Neuronal stem cell (in vitro differentiated cells): ENCODE measurements around the gene NAALADL2.

Source experiments
- DNase-seq: peaks from one replicate; pipeline ENCODE4 v3.0.0-alpha.2; 2013; ENCODE audit warnings: low spot score
- H2AFZ ChIP-seq: one replicate; pipeline ENCODE4 v1.6.1; 2013; ENCODE audit warnings: mild to moderate bottlenecking, low read length, inconsistent platforms
- H2AK5ac ChIP-seq: 2 replicates; pipeline ENCODE4 v1.6.1; 2013; ENCODE audit warnings: low read depth, mild to moderate bottlenecking, inconsistent platforms, low read length, moderate library complexity, mixed read lengths
- H2BK120ac ChIP-seq: 2 replicates; pipeline ENCODE4 v1.6.1; 2013; ENCODE audit warnings: low read depth, mild to moderate bottlenecking, inconsistent platforms, low read length, moderate library complexity, mixed read lengths
- H2BK12ac ChIP-seq: one replicate; pipeline ENCODE4 v1.6.1; 2013; ENCODE audit warnings: low read length, inconsistent platforms
- H2BK15ac ChIP-seq: 2 replicates; pipeline ENCODE4 v1.6.1; 2013; ENCODE audit warnings: mild to moderate bottlenecking, low read length, inconsistent platforms, mixed read lengths
- H2BK5ac ChIP-seq: one replicate; pipeline ENCODE4 v1.6.1; 2013; ENCODE audit warnings: inconsistent platforms, mild to moderate bottlenecking, low read length, moderate library complexity
- H3K14ac ChIP-seq: one replicate; pipeline ENCODE4 v1.6.1; 2013; ENCODE audit warnings: low read length, inconsistent platforms
- H3K18ac ChIP-seq: 2 replicates; pipeline ENCODE4 v1.6.1; 2013; ENCODE audit warnings: low read length, inconsistent platforms
- H3K23ac ChIP-seq: 2 replicates; pipeline ENCODE4 v1.6.1; 2013; ENCODE audit warnings: low read depth, mild to moderate bottlenecking, mixed read lengths, low read length, inconsistent platforms; ENCODE audit not compliant: poor library complexity
- H3K27ac ChIP-seq: replicated peaks from 3 replicates; pipeline ENCODE4 v1.5.1; 2013; ENCODE audit warnings: low read length, inconsistent platforms
- H3K27me3 ChIP-seq, 3 experiments: 2 replicates each; pipeline ENCODE4 v1.6.1; 2013; ENCODE audit warnings: low read length in 3 of 3, mild to moderate bottlenecking in 2 of 3, inconsistent platforms in 1 of 3, low read depth in 1 of 3, mixed read lengths in 1 of 3, moderate library complexity in 1 of 3; ENCODE audit not compliant: control insufficient read depth in 3 of 3, insufficient read depth in 3 of 3
- H3K36me3 ChIP-seq, 2 donors: replicated peaks in 1 of 2; 2 replicates each; pipeline ENCODE4 v1.6.1; 2013; ENCODE audit warnings: low read length in 2 of 2; ENCODE audit not compliant: control insufficient read depth in 2 of 2, insufficient read depth in 2 of 2
- H3K4ac ChIP-seq: 2 replicates; pipeline ENCODE4 v1.6.1; 2013; ENCODE audit warnings: inconsistent platforms, mild to moderate bottlenecking, low read length, moderate library complexity
- H3K4me1 ChIP-seq, 2 donors: 1 replicate in 1 of 2; 2 replicates in 1 of 2; pipeline ENCODE4 v1.6.1; 2013; ENCODE audit warnings: low read length in 2 of 2, low read depth in 1 of 2; ENCODE audit not compliant: control insufficient read depth in 2 of 2, insufficient read depth in 1 of 2
- H3K4me2 ChIP-seq: one replicate; pipeline ENCODE4 v1.6.1; 2013; ENCODE audit warnings: mild to moderate bottlenecking, low read length, inconsistent platforms; ENCODE audit not compliant: insufficient read depth, poor library complexity, severe bottlenecking
- H3K4me3 ChIP-seq, 2 donors: 2 replicates each; pipeline ENCODE4 v1.5.1; 2013; ENCODE audit warnings: low read length in 2 of 2, mild to moderate bottlenecking in 2 of 2, inconsistent platforms in 1 of 2, moderate library complexity in 1 of 2
- H3K79me1 ChIP-seq: one replicate; pipeline ENCODE4 v1.6.1; 2013; ENCODE audit warnings: low read depth, mild to moderate bottlenecking, inconsistent platforms, low read length, moderate library complexity
- H3K9ac ChIP-seq: one replicate; pipeline ENCODE4 v1.6.1; 2013; ENCODE audit warnings: mild to moderate bottlenecking, low read depth, low read length, inconsistent platforms; ENCODE audit not compliant: poor library complexity
- H3K9me3 ChIP-seq, 2 donors: replicated peaks in 1 of 2; 2 replicates each; pipeline versions ENCODE3 to v1.6.1; 2013; ENCODE audit warnings: low read length in 2 of 2, mild to moderate bottlenecking in 2 of 2, inconsistent platforms in 1 of 2, low read depth in 1 of 2, mixed read lengths in 1 of 2, moderate library complexity in 1 of 2; ENCODE audit not compliant: control insufficient read depth in 2 of 2, insufficient read depth in 1 of 2
- H4K8ac ChIP-seq: one replicate; pipeline ENCODE4 v1.6.1; 2013; ENCODE audit warnings: low read depth, mild to moderate bottlenecking, inconsistent platforms, low read length, moderate library complexity
- H4K91ac ChIP-seq: one replicate; pipeline ENCODE4 v1.6.1; 2013; ENCODE audit warnings: low read length, low read depth, mild to moderate bottlenecking, inconsistent platforms; ENCODE audit not compliant: poor library complexity
- WGBS, 2 donors: extraction: QIAGEN DNeasy Blood & Tissue Kit; methylation state at CpG; one replicate each; pipeline ENCODE4 v1.1.7; 2013; ENCODE audit warnings: missing lambda C conversion rate in 2 of 2, mixed read lengths in 1 of 2; ENCODE audit not compliant: insufficient read length in 2 of 2, insufficient replicate concordance in 1 of 2; ENCODE audit errors: extremely low coverage in 2 of 2; 5-methylcytosine and 5-hydroxymethylcytosine counted together

The NAALADL2 gene

GRCh38 chr3:175469124-175469523 lies 610.0 kb downstream of the NAALADL2 start:
- Histone ChIP-seq H2BK12ac (no peak overlapping the region), H3K79me1 (no peaks in the 10 kb centered on the region), H3K4ac (no peak overlapping the region), H3K27me3 (no peaks in the 10 kb centered on the region), H3K36me3 (no peaks in the 10 kb centered on the region), H4K8ac (no peak overlapping the region), H2BK5ac (no peak overlapping the region), H2BK120ac (no peak overlapping the region), H3K9me3 (no peaks in the 10 kb centered on the region), H3K4me1 (no peaks in the 10 kb centered on the region), H2AFZ (no peak overlapping the region), H4K91ac (no peak overlapping the region), H3K23ac (no peak overlapping the region), H3K4me2 (no peak overlapping the region), H2AK5ac (no peak overlapping the region), H3K9ac (no peak overlapping the region), H3K18ac (no peak overlapping the region), H3K27ac (no peak overlapping the region), H3K14ac (no peak overlapping the region), H3K4me3 (no peak overlapping the region), H2BK15ac (no peak overlapping the region)
- DNase-seq = no peak

GRCh38 chr3:175475765-175476164 lies 616.6 kb downstream of the NAALADL2 start:
- H2AFZ ChIP-seq = no peak overlapping the region
- no peak overlapping the region for H2BK15ac ChIP-seq
- H3K27me3 ChIP-seq = no peaks in the 10 kb centered on the region
- no peaks in the 10 kb centered on the region for H3K36me3 ChIP-seq
- H4K91ac ChIP-seq = no peak overlapping the region
- no peak overlapping the region for H2BK12ac ChIP-seq
- H3K4ac ChIP-seq = no peak overlapping the region
- no peak overlapping the region for H2BK5ac ChIP-seq
- WGBS, 2 donors = no CpG with 5 or more reads among the region's 4 CpGs
- no peak overlapping the region for H3K4me3 ChIP-seq
- H4K8ac ChIP-seq = no peak overlapping the region
- H3K9me3 ChIP-seq = no peaks in the 10 kb centered on the region
- no peak overlapping the region for H2AK5ac ChIP-seq
- no peak overlapping the region for H3K14ac ChIP-seq
- DNase-seq = no peak
- no peak overlapping the region for H3K9ac ChIP-seq
- no peak overlapping the region for H3K4me2 ChIP-seq
- H3K4me1 ChIP-seq = peaks cover 0 to 1% of the 10 kb centered on the region in 2 donors
- no peaks in the 10 kb centered on the region for H3K79me1 ChIP-seq
- H3K27ac ChIP-seq = no peak overlapping the region
- no peak overlapping the region for H3K18ac ChIP-seq
- H2BK120ac ChIP-seq = no peak overlapping the region
- no peak overlapping the region for H3K23ac ChIP-seq

GRCh38 chr3:175476489-175476888 lies 617.4 kb downstream of the NAALADL2 start:
- H3K23ac ChIP-seq = no peak overlapping the region
- no peak overlapping the region for H2BK120ac ChIP-seq
- H2AFZ ChIP-seq = no peak overlapping the region
- peaks cover 0 to 1% of the 10 kb centered on the region in 2 donors for H3K4me1 ChIP-seq
- H3K9me3 ChIP-seq = no peaks in the 10 kb centered on the region
- no peak overlapping the region for H2BK5ac ChIP-seq
- H3K36me3 ChIP-seq = no peaks in the 10 kb centered on the region
- no peaks in the 10 kb centered on the region for H3K79me1 ChIP-seq
- no peak overlapping the region for H3K4me3 ChIP-seq
- H3K4me2 ChIP-seq = no peak overlapping the region
- H3K27ac ChIP-seq = no peak overlapping the region
- H4K8ac ChIP-seq = no peak overlapping the region
- H2BK15ac ChIP-seq = no peak overlapping the region
- no peak for DNase-seq
- H3K18ac ChIP-seq = no peak overlapping the region
- no peaks in the 10 kb centered on the region for H3K27me3 ChIP-seq
- H3K14ac ChIP-seq = no peak overlapping the region
- H2BK12ac ChIP-seq = no peak overlapping the region
- H2AK5ac ChIP-seq = no peak overlapping the region
- no peak overlapping the region for H4K91ac ChIP-seq
- H3K4ac ChIP-seq = no peak overlapping the region
- no peak overlapping the region for H3K9ac ChIP-seq
- no CpG with 5 or more reads among the region's 2 CpGs for WGBS, 2 donors

GRCh38 chr3:175477651-175478224 lies 618.6 kb downstream of the NAALADL2 start:
- H2BK120ac ChIP-seq = no peak overlapping the region
- H3K36me3 ChIP-seq = no peaks in the 10 kb centered on the region
- H3K27ac ChIP-seq = no peak overlapping the region
- no peak overlapping the region for H3K4ac ChIP-seq
- H3K79me1 ChIP-seq = no peaks in the 10 kb centered on the region
- H2BK12ac ChIP-seq = no peak overlapping the region
- no peak overlapping the region for H2BK5ac ChIP-seq
- H3K14ac ChIP-seq = no peak overlapping the region
- peaks cover 0 to 1% of the 10 kb centered on the region in 2 donors for H3K4me1 ChIP-seq
- WGBS, 2 donors = no CpG with 5 or more reads among the region's 2 CpGs
- H4K91ac ChIP-seq = no peak overlapping the region
- H3K9ac ChIP-seq = no peak overlapping the region
- H3K23ac ChIP-seq = no peak overlapping the region
- H3K9me3 ChIP-seq = no peaks in the 10 kb centered on the region
- no peak overlapping the region for H2BK15ac ChIP-seq
- H3K18ac ChIP-seq = no peak overlapping the region
- no peak for DNase-seq
- H2AK5ac ChIP-seq = no peak overlapping the region
- H3K4me2 ChIP-seq = no peak overlapping the region
- no peaks in the 10 kb centered on the region for H3K27me3 ChIP-seq
- no peak overlapping the region for H3K4me3 ChIP-seq
- H4K8ac ChIP-seq = no peak overlapping the region
- H2AFZ ChIP-seq = no peak overlapping the region
